SK-N-SH treated with all-trans-retinoic acid at 6 μM for 48 hours (cell line): ENCODE data around the gene GUCY2F.

ENCODE experiments used
- ATAC-seq: fragments of 200-7000 bp; cut with Tn5 transposase; 3 replicates; pipeline ENCODE4 v1.9.1; 2020; ENCODE audit warnings: mild to moderate bottlenecking, moderate library complexity
- ARNTL ChIP-seq: fragments of 450-650 bp; formaldehyde crosslinking; IDR thresholded peaks from 2 replicates; pipeline ENCODE4 v1.5.0; 2020; ENCODE audit warnings: low read depth, mild to moderate bottlenecking, moderate library complexity, borderline replicate concordance
- BACH2 ChIP-seq: fragments of 250-450 bp; sonication (Bioruptor Pico); IDR thresholded peaks from 2 replicates; pipeline ENCODE4 v1.9.0; 2021; ENCODE audit warnings: mild to moderate bottlenecking, borderline replicate concordance
- CREB5 ChIP-seq: fragments of 250-450 bp; sonication (Bioruptor Pico); IDR thresholded peaks from 2 replicates; pipeline ENCODE4 v1.5.1; 2020; ENCODE audit warnings: low read depth, mild to moderate bottlenecking, moderate library complexity
- CSDC2 ChIP-seq: fragments of 250-450 bp; sonication (Bioruptor Pico); IDR thresholded peaks from 2 replicates; pipeline ENCODE4 v1.5.0; 2020; ENCODE audit warnings: mild to moderate bottlenecking, moderate library complexity
- ESRRG ChIP-seq: fragments of 250-450 bp; sonication (Bioruptor Pico); IDR thresholded peaks from 2 replicates; pipeline ENCODE4 v1.6.1; 2021; ENCODE audit warnings: mild to moderate bottlenecking
- GLIS3 ChIP-seq: fragments of 250-450 bp; sonication (Bioruptor Pico); IDR thresholded peaks from 2 replicates; pipeline ENCODE4 v1.5.0; 2020; ENCODE audit warnings: mild to moderate bottlenecking, moderate library complexity
- ISL1 ChIP-seq: fragments of 250-450 bp; sonication (Bioruptor Pico); IDR thresholded peaks from 2 replicates; pipeline ENCODE4 v2.1.2; 2022; ENCODE audit warnings: mild to moderate bottlenecking, moderate library complexity
- OSR1 ChIP-seq: fragments of 250-450 bp; sonication (Bioruptor Pico); IDR thresholded peaks from 2 replicates; pipeline ENCODE4 v1.8.0; 2022; ENCODE audit warnings: moderate library complexity, mild to moderate bottlenecking, inconsistent platforms
- PATZ1 ChIP-seq: fragments of 250-450 bp; sonication (Bioruptor Pico); IDR thresholded peaks from 2 replicates; pipeline ENCODE4 v1.8.0; 2020; ENCODE audit warnings: mild to moderate bottlenecking, moderate library complexity, borderline replicate concordance
- POU6F1 ChIP-seq: fragments of 250-450 bp; sonication (Bioruptor Pico); IDR thresholded peaks from 2 replicates; pipeline ENCODE4 v1.8.0; 2021; ENCODE audit warnings: low read depth, mild to moderate bottlenecking, moderate library complexity, borderline replicate concordance
- PPARA ChIP-seq: fragments of 250-450 bp; sonication (Bioruptor Pico); IDR thresholded peaks from 2 replicates; pipeline ENCODE4 v1.5.0; 2020; ENCODE audit warnings: mild to moderate bottlenecking, borderline replicate concordance
- RARB ChIP-seq: fragments of 250-450 bp; sonication (Bioruptor Pico); IDR thresholded peaks from 2 replicates; pipeline ENCODE4 v1.8.0; 2021; ENCODE audit warnings: mild to moderate bottlenecking, moderate library complexity
- SNAI2 ChIP-seq: fragments of 250-450 bp; sonication (Bioruptor Pico); IDR thresholded peaks from 2 replicates; pipeline ENCODE4 v1.5.0; 2020; ENCODE audit warnings: mild to moderate bottlenecking, moderate library complexity
- TCF4 ChIP-seq: fragments of 250-450 bp; sonication (Bioruptor Pico); IDR thresholded peaks from 2 replicates; pipeline ENCODE4 v1.8.0; 2021; ENCODE audit warnings: mild to moderate bottlenecking, moderate library complexity, borderline replicate concordance
- ZC3H10 ChIP-seq: fragments of 250-450 bp; sonication (Bioruptor Pico); IDR thresholded peaks from 2 replicates; pipeline ENCODE4 v1.5.1; 2021; ENCODE audit warnings: mild to moderate bottlenecking, moderate library complexity
- ZFP3 ChIP-seq: fragments of 250-450 bp; sonication (Bioruptor Pico); IDR thresholded peaks from 2 replicates; pipeline ENCODE4 v1.5.0; 2020; ENCODE audit warnings: mild to moderate bottlenecking, moderate library complexity
- ZFP30 ChIP-seq: fragments of 450-650 bp; formaldehyde crosslinking; IDR thresholded peaks from 2 replicates; pipeline ENCODE4 v1.5.0; 2022; ENCODE audit warnings: mild to moderate bottlenecking, moderate library complexity
- ZNF565 ChIP-seq: fragments of 450-650 bp; formaldehyde crosslinking; conservative IDR thresholded peaks from 2 replicates; pipeline ENCODE4 v1.5.0; 2020; ENCODE audit warnings: low read depth, mild to moderate bottlenecking, moderate library complexity
- ZNF70 ChIP-seq: fragments of 450-650 bp; formaldehyde crosslinking; IDR thresholded peaks from 2 replicates; pipeline ENCODE4 v1.5.0; 2020; ENCODE audit warnings: mild to moderate bottlenecking, moderate library complexity
- ZNF8 ChIP-seq: fragments of 450-650 bp; formaldehyde crosslinking; IDR thresholded peaks from 2 replicates; pipeline ENCODE4 v1.5.0; 2020; ENCODE audit warnings: mild to moderate bottlenecking, moderate library complexity
- TF ChIP-seq, protein P1 (sequence below): fragments of 250-450 bp; sonication (Bioruptor Pico); IDR thresholded peaks from 2 replicates; pipeline ENCODE4 v1.5.0; 2020; ENCODE audit warnings: mild to moderate bottlenecking, moderate library complexity
- TF ChIP-seq, protein P2 (sequence below): fragments of 250-450 bp; sonication (Bioruptor Pico); IDR thresholded peaks from 2 replicates; pipeline ENCODE4 v1.5.1; 2021; ENCODE audit warnings: mild to moderate bottlenecking, moderate library complexity

GUCY2F gene

GRCh38 chrX:109392895-109393294, 89.0 kb downstream of the GUCY2F start:
- no peak for ATAC-seq
- TF ChIP-seq, protein P1, sequence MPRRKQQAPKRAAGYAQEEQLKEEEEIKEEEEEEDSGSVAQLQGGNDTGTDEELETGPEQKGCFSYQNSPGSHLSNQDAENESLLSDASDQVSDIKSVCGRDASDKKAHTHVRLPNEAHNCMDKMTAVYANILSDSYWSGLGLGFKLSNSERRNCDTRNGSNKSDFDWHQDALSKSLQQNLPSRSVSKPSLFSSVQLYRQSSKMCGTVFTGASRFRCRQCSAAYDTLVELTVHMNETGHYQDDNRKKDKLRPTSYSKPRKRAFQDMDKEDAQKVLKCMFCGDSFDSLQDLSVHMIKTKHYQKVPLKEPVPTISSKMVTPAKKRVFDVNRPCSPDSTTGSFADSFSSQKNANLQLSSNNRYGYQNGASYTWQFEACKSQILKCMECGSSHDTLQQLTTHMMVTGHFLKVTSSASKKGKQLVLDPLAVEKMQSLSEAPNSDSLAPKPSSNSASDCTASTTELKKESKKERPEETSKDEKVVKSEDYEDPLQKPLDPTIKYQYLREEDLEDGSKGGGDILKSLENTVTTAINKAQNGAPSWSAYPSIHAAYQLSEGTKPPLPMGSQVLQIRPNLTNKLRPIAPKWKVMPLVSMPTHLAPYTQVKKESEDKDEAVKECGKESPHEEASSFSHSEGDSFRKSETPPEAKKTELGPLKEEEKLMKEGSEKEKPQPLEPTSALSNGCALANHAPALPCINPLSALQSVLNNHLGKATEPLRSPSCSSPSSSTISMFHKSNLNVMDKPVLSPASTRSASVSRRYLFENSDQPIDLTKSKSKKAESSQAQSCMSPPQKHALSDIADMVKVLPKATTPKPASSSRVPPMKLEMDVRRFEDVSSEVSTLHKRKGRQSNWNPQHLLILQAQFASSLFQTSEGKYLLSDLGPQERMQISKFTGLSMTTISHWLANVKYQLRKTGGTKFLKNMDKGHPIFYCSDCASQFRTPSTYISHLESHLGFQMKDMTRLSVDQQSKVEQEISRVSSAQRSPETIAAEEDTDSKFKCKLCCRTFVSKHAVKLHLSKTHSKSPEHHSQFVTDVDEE (CRISPR knock-in tag): no peak
- TF ChIP-seq ZFP30 (CRISPR knock-in tag) (no peak), RARB (CRISPR knock-in tag) (no peak), GLIS3 (CRISPR knock-in tag) (no peak), OSR1 (CRISPR knock-in tag) (no peak), ZNF565 (CRISPR knock-in tag) (no peak), CSDC2 (CRISPR knock-in tag) (no peak), ISL1 (CRISPR knock-in tag) (no peak), ZFP3 (no peak), ZC3H10 (CRISPR knock-in tag) (no peak), PPARA (CRISPR knock-in tag) (no peak), TCF4 (CRISPR knock-in tag) (no peak)
- TF ChIP-seq, protein P2, sequence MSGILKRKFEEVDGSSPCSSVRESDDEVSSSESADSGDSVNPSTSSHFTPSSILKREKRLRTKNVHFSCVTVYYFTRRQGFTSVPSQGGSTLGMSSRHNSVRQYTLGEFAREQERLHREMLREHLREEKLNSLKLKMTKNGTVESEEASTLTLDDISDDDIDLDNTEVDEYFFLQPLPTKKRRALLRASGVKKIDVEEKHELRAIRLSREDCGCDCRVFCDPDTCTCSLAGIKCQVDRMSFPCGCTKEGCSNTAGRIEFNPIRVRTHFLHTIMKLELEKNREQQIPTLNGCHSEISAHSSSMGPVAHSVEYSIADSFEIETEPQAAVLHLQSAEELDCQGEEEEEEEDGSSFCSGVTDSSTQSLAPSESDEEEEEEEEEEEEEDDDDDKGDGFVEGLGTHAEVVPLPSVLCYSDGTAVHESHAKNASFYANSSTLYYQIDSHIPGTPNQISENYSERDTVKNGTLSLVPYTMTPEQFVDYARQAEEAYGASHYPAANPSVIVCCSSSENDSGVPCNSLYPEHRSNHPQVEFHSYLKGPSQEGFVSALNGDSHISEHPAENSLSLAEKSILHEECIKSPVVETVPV (CRISPR knock-in tag): no peak

DNA sequence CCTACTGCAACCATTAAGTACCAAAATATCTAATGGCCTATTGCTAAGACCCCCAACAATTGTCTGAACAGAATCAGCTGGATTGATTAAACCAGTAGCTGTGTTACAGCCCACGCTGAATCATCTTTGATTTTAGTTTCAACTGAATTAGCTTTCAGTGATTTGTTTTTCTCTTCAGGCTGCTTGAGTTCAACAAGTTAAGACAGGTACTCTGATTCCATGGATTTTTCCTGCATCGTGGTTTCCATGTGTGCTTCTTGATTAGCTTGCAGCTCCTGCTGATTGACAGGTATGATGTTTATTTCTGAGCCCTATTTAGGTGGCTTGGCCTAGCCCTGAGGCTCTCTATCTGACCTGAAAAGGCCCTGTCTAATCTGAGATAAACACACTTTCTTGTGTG, 91.3 kb downstream of the GUCY2F start:
- ATAC-seq: no peak
- TF ChIP-seq OSR1 (CRISPR knock-in tag) (no peak), PPARA (CRISPR knock-in tag) (no peak), SNAI2 (CRISPR knock-in tag) (no peak), ZNF565 (CRISPR knock-in tag) (no peak)

DNA sequence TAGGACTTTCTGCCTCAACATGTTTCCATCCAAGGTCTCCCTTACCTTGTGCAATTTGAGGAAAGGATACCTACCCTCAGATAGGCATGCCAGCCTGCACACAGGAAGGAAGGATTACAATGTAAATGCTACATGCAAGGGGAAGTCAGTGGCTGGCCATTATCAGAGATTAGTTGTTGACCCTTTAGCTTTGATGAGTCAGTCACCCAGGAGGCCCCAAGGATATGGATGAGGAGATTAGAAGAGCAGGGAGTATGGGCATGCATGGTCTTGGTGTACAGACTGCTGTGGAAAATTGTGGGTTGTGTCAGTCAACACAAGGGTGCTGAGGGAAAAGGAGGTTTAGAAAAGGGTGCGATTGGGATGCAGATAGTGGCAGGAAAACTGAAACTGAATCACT, 92.0 kb downstream of the GUCY2F start:
- TF ChIP-seq GLIS3 (CRISPR knock-in tag): no peak
- no peak for TF ChIP-seq CREB5 (CRISPR knock-in tag)
- TF ChIP-seq ZFP3: no peak
- TF ChIP-seq ZNF70: no peak
- TF ChIP-seq PATZ1 (CRISPR knock-in tag): no peak
- TF ChIP-seq ZNF8 (CRISPR knock-in tag): no peak
- TF ChIP-seq ESRRG (CRISPR knock-in tag): no peak
- TF ChIP-seq, protein P2 (CRISPR knock-in tag): no peak
- TF ChIP-seq OSR1 (CRISPR knock-in tag): no peak
- no peak for TF ChIP-seq RARB (CRISPR knock-in tag)
- TF ChIP-seq ARNTL (CRISPR knock-in tag): no peak
- TF ChIP-seq ZC3H10 (CRISPR knock-in tag): no peak
- no peak for TF ChIP-seq ZNF565 (CRISPR knock-in tag)
- TF ChIP-seq ISL1 (CRISPR knock-in tag): no peak
- TF ChIP-seq SNAI2 (CRISPR knock-in tag): no peak
- TF ChIP-seq CSDC2 (CRISPR knock-in tag): no peak
- no peak for TF ChIP-seq PPARA (CRISPR knock-in tag)
- no peak for TF ChIP-seq BACH2 (CRISPR knock-in tag)
- no peak for TF ChIP-seq POU6F1
- ATAC-seq: no peak
